ENCODE measurements around the gene XCR1.

The XCR1 gene

GRCh38 chr3:45980819-45981218, 46.5 kb downstream of the XCR1 start:
- DNase-seq: no peak

GRCh38 chr3:45980229-45980813, 47.0 kb downstream of the XCR1 start:
- DNase-seq: no peak

- DNase-seq: no peak
These were observed 47.9 kb downstream of the XCR1 start for GRCh38 chr3:45979378-45979777.

- no peak for DNase-seq
These were observed 49.1 kb downstream of the XCR1 start for GRCh38 chr3:45978006-45978761.

- DNase-seq: no peak
These were observed 50.8 kb downstream of the XCR1 start for GRCh38 chr3:45976191-45977091.

GRCh38 chr3:45975686-45976085, 51.6 kb downstream of the XCR1 start:
- no peak for DNase-seq

GRCh38 chr3:45974686-45975085, 52.6 kb downstream of the XCR1 start:
- DNase-seq: no peak

GRCh38 chr3:45972534-45973402, 54.5 kb downstream of the XCR1 start:
- no peak for DNase-seq

GRCh38 chr3:45969953-45970352, 57.3 kb downstream of the XCR1 start:
- no peak for DNase-seq

GRCh38 chr3:45969116-45969515, 58.2 kb downstream of the XCR1 start:
- no peak for DNase-seq

- DNase-seq: no peak
These were observed 58.6 kb downstream of the XCR1 start for GRCh38 chr3:45968706-45969105.

GRCh38 chr3:45968149-45968548, 59.1 kb downstream of the XCR1 start:
- no peak for DNase-seq

- DNase-seq: no peak
These were observed 59.6 kb downstream of the XCR1 start for GRCh38 chr3:45967724-45968123.

Measured in OCI-M1 (cell line).